GM12878 (cell line): ENCODE measurements around the gene ARAP1. TPM values are rescaled to one million over a fixed set of nuclear protein-coding genes. Genes with fewer than 3 reads are reported as not detected.
A peak's percentile ranks its signal among the peaks of the same experiment; 100 is the strongest.

ENCODE experiments used
- ATAC-seq: fragments of 200-7000 bp; cut with Tn5 transposase; 3 replicates; pipeline ENCODE4 v1.9.1; 2020; ENCODE audit warnings: mild to moderate bottlenecking, moderate library complexity
- BruUV-seq: library from RNA; stranded (reverse); fragments of 400-500 nt; replicated peaks from 2 replicates; lab custom pipeline; 2021; lab: Mats Ljungman, UMichigan
- CTCF ChIA-PET: fragments of 300-600 bp; sonication (Branson Sonifier 250); formaldehyde crosslinking; extraction: SDS; loops from one replicate; lab custom pipeline; 2021; ENCODE audit warnings: inconsistent platforms; lab: Yijun Ruan, JAX
- POLR2A ChIA-PET: fragments of 350-600 bp; formaldehyde crosslinking; extraction: SDS; loops from one replicate; lab custom pipeline; 2021; ENCODE audit warnings: inconsistent platforms; lab: Charles Lee
- RAD21 ChIA-PET: fragments of 300-600 bp; sonication (Branson Sonifier 250); formaldehyde crosslinking; loops from one replicate; lab custom pipeline; 2023; ENCODE audit warnings: antibody characterized with exemption; ENCODE audit not compliant: unreplicated experiment; lab: Charles Lee
- SMC1A ChIA-PET: fragments of 300-600 bp; sonication (Branson Sonifier 250); formaldehyde crosslinking; loops from one replicate; lab custom pipeline; 2023; ENCODE audit not compliant: unreplicated experiment, uncharacterized antibody; lab: Charles Lee
- DNase-seq: peaks from one replicate; pipeline ENCODE4 v3.0.0-alpha.2; 2011; ENCODE audit warnings: low read depth, low spot score
- FAIRE-seq: peaks from 3 replicates; lab custom pipeline; 2011; peaks lifted over from hg19 to GRCh38; lab: Jason Lieb, UNC
- H2AFZ ChIP-seq: 2 replicates; pipeline ENCODE4 v1.6.0; 2011; ENCODE audit warnings: low read depth, low read length, control low read depth; ENCODE audit not compliant: control insufficient read depth
- H3K27ac ChIP-seq: 2 replicates; pipeline ENCODE4 v1.5.1; 2011; ENCODE audit warnings: control low read depth; ENCODE audit not compliant: control insufficient read depth, insufficient read depth
- H3K27me3 ChIP-seq, 2 experiments: replicated peaks in 1 of 2; 2 replicates each; pipeline versions ENCODE4 v1.6.0 to v1.6.1; 2011; ENCODE audit warnings: low read length in 1 of 2; ENCODE audit not compliant: control insufficient read depth in 2 of 2, insufficient read depth in 2 of 2
- H3K36me3 ChIP-seq, 2 experiments: 2 replicates each; pipeline ENCODE4 v1.5.1; 2011; ENCODE audit warnings: low read length in 1 of 2; ENCODE audit not compliant: control insufficient read depth in 2 of 2, insufficient read depth in 2 of 2
- H3K4me1 ChIP-seq: 2 replicates; pipeline ENCODE4 v1.6.1; 2011; ENCODE audit warnings: mild to moderate bottlenecking, low read length, moderate library complexity, mixed read lengths; ENCODE audit not compliant: control insufficient read depth, insufficient read depth
- H3K4me2 ChIP-seq: 2 replicates; pipeline ENCODE4 v1.6.0; 2011; ENCODE audit warnings: control low read depth; ENCODE audit not compliant: control insufficient read depth, insufficient read depth
- H3K4me3 ChIP-seq: fragments of 200-600 bp; sonication (generic); 2 replicates; pipeline ENCODE4 v1.5.1; 2016
- H3K79me2 ChIP-seq: 2 replicates; pipeline ENCODE4 v1.6.0; 2011; ENCODE audit warnings: low read length; ENCODE audit not compliant: control insufficient read depth, insufficient read depth
- H3K9ac ChIP-seq: 2 replicates; pipeline ENCODE4 v1.8.0; 2011; ENCODE audit warnings: low read length, control low read depth, mixed read lengths; ENCODE audit not compliant: control insufficient read depth, insufficient read depth
- H3K9me3 ChIP-seq: replicated peaks from 3 replicates; pipeline ENCODE4 v1.5.1; 2011; ENCODE audit warnings: mild to moderate bottlenecking, low read length; ENCODE audit not compliant: control insufficient read depth, insufficient read depth
- H4K20me1 ChIP-seq: 2 replicates; pipeline ENCODE4 v1.6.0; 2011; ENCODE audit not compliant: control insufficient read depth, insufficient read depth
- CREB1 ChIP-seq: IDR thresholded peaks from 2 replicates; pipeline ENCODE4 v1.6.1; 2012; ENCODE audit warnings: low read depth, mild to moderate bottlenecking, inconsistent platforms
- EGR1 ChIP-seq, 2 experiments: IDR thresholded peaks; 1 replicate in 1 of 2; 2 replicates in 1 of 2; pipeline ENCODE4 v1.6.1; 2011 to 2012; ENCODE audit warnings: low read depth in 2 of 2, low read length in 2 of 2, borderline replicate concordance in 1 of 2, mild to moderate bottlenecking in 1 of 2, moderate library complexity in 1 of 2
- IKZF2 ChIP-seq, 2 experiments: fragments of 450-650 bp; IDR thresholded peaks; 2 replicates each; pipeline ENCODE4 v1.6.1; 2017; ENCODE audit warnings: mild to moderate bottlenecking in 2 of 2, moderate library complexity in 2 of 2
- IRF5 ChIP-seq: fragments of 450-650 bp; IDR thresholded peaks from 2 replicates; pipeline ENCODE4 v1.6.1; 2017; ENCODE audit warnings: borderline replicate concordance
- NRF1 ChIP-seq: conservative IDR thresholded peaks from 2 replicates; pipeline ENCODE4 v1.6.1; 2011; ENCODE audit warnings: mild to moderate bottlenecking, low read depth, low read length, improper control_type of control experiment
- TARDBP ChIP-seq: IDR thresholded peaks from 2 replicates; pipeline ENCODE4 v1.6.1; 2016; ENCODE audit warnings: borderline replicate concordance
- ZBTB11 ChIP-seq: fragments of 450-650 bp; formaldehyde crosslinking; IDR thresholded peaks from 2 replicates; pipeline ENCODE4 v1.5.0; 2022; ENCODE audit warnings: mild to moderate bottlenecking, missing genetic modification characterization
- ZNF207 ChIP-seq: fragments of 450-650 bp; IDR thresholded peaks from 2 replicates; pipeline ENCODE4 v1.6.1; 2014; ENCODE audit warnings: antibody characterized with exemption, mild to moderate bottlenecking, borderline replicate concordance
- ZNF274 ChIP-seq: IDR thresholded peaks from one replicate; pipeline ENCODE4 v1.8.0; 2011; ENCODE audit not compliant: insufficient read length, insufficient read depth
- WGBS: methylation state at CpG from one replicate; pipeline ENCODE4 v1.1.6; 2016; ENCODE audit warnings: low lambda C conversion rate; ENCODE audit not compliant: insufficient replicate concordance, insufficient coverage; ENCODE audit errors: missing lambda C conversion rate; 5-methylcytosine and 5-hydroxymethylcytosine counted together
- in situ Hi-C: fragments of 300-500 bp; cut with MboI; formaldehyde crosslinking; loops from 9 replicates; pipeline ENCODE4 v1.14.3; 2018; ENCODE audit warnings: mixed read lengths
- intact Hi-C: fragments of 100-400 bp; cut with micrococcal nuclease; formaldehyde crosslinking; loops from one replicate; pipeline ENCODE4 v1.14.2; 2022; ENCODE audit not compliant: unreplicated experiment
- polyA plus RNA-seq, 11 experiments: library from polyadenylated mRNA; depleted of rRNA in 4 of 11; unstranded in 6 of 11; stranded (reverse) in 5 of 11; fragments of >200 nt; fragmentation: Nextera tagmentation in 4 of 11; fragmentation: Illumina TruSeq in 1 of 11; extraction: Ambion mirVana in 4 of 11; extraction: Trizol in 1 of 11; gene quantifications; 1 replicate in 1 of 11; 2 replicates in 10 of 11; pipeline versions ENCODE4 v1.2.1 to v1.2.3, GENCODE V29; 2011 to 2016; ENCODE audit warnings: inconsistent platforms in 2 of 11, missing spikeins in 2 of 11, low read depth in 1 of 11
- total RNA-seq, 4 experiments: library from RNA; depleted of rRNA in 3 of 4; stranded (reverse); fragments of >200 nt in 3 of 4; fragmentation: Illumina TruSeq in 1 of 4; extraction: Trizol in 1 of 4; gene quantifications; 2 replicates each; pipeline versions ENCODE4 v1.2.1 to v1.2.3, GENCODE V29; 2013 to 2021
- TF ChIP-seq, protein P1 (sequence below): fragments of 450-650 bp; IDR thresholded peaks from 2 replicates; pipeline ENCODE4 v1.6.1; 2016; ENCODE audit warnings: mild to moderate bottlenecking

ARAP1 gene
- total and polyA plus RNA-seq, 10 of the 15 experiments (the other 5 are each of a cell fraction or from before 2014, with no cell fraction given): 0.55 to 102 (median 51.0) TPM

DNA sequence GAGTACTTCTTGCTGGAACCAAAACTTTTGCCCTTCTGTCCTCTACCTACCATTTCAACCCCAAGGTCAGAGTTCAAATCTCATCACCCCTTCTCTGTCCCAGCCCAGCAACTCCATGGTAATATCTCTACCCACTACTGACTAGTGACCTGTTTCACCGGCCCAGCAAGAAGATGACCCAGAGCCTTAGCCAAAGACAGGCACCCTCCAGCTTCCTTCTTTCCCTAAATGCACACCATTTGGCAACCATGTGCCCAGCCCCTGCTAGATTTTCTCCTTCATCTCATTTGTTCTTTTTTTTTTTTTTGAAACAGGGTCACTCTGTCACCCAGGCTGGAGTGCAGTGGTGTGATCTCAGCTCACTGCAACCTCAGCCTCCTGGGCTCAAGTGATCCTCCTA is 14.9 kb downstream of the ARAP1 start:
- ATAC-seq (no peak), FAIRE-seq (no peak), DNase-seq (no peak)
- TF ChIP-seq ZNF207: no peak
- no peak for TF ChIP-seq TARDBP
- TF ChIP-seq ZNF274: no peak
- TF ChIP-seq NRF1: no peak
- TF ChIP-seq CREB1: no peak
- no peak for TF ChIP-seq ZBTB11 (CRISPR knock-in tag)
- TF ChIP-seq IRF5: no peak
- TF ChIP-seq, protein P1, sequence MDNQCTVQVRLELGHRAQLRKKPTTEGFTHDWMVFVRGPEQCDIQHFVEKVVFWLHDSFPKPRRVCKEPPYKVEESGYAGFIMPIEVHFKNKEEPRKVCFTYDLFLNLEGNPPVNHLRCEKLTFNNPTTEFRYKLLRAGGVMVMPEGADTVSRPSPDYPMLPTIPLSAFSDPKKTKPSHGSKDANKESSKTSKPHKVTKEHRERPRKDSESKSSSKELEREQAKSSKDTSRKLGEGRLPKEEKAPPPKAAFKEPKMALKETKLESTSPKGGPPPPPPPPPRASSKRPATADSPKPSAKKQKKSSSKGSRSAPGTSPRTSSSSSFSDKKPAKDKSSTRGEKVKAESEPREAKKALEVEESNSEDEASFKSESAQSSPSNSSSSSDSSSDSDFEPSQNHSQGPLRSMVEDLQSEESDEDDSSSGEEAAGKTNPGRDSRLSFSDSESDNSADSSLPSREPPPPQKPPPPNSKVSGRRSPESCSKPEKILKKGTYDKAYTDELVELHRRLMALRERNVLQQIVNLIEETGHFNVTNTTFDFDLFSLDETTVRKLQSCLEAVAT: no peak
- no peak for TF ChIP-seq EGR1 (IDR thresholded peaks at IDR 0.05; ENCODE audit: borderline replicate concordance in 1 of 2, low read depth in 2 of 2, low read length in 2 of 2)
- TF ChIP-seq IKZF2 (IDR thresholded peaks at IDR 0.05): no peak
- SMC1A ChIA-PET: interaction anchor here (1.1 to 5.8 kb wide), 8 partner anchors 8 to 415 kb away, joined by 3 to 41 read pairs (median 6); partner anchors contain the start of gene STARD10
- Histone ChIP-seq H3K9ac (no peak overlapping the region; the same call in 1 of the 2 replicates), H3K36me3 (peaks cover 0 to 2% of the 10 kb centered on the region in 2 experiments; a peak in 2 of 4 replicates), H3K79me2 (peaks cover 68% of the 10 kb centered on the region), H3K27me3 (no peaks in the 10 kb centered on the region), H3K9me3 (no peaks in the 10 kb centered on the region; the same call in 2 of the 3 replicates), H4K20me1 (no peaks in the 10 kb centered on the region), H3K4me1 (peaks cover 61% of the 10 kb centered on the region), H3K27ac (peak overlapping the region; percentile 98), H3K4me3 (peak overlapping the region; percentile 25; the same call in 1 of the 2 replicates), H3K4me2 (peak overlapping the region; percentile 99), H2AFZ (no peak overlapping the region)
- POLR2A ChIA-PET: interaction anchor here (0.6 to 5.9 kb wide), 9 partner anchors 10 to 419 kb away, joined by 3 to 40 read pairs (median 5); partner anchors contain the start of gene STARD10
- 100% methylated on average over 1 of the region's 1 CpG for WGBS
- intact Hi-C loops (no loop called here), in situ Hi-C loops (no loop called here)
- CTCF ChIA-PET: interaction anchor here (1.0 to 7.5 kb wide), 4 partner anchors 9 to 552 kb away, joined by 3 to 89 read pairs (median 34); partner anchors contain the start of gene STARD10
- RAD21 ChIA-PET: interaction anchor here (1.2 to 2.9 kb wide), 3 partner anchors 10 to 79 kb away, joined by 3 to 15 read pairs (median 13); no protein-coding TSS in a partner anchor
- no TSS peak for BruUV-seq
